ENCODE data around the gene BAX. TPM values are rescaled to one million over a fixed set of nuclear protein-coding genes. Genes with fewer than 3 reads are reported as not detected.

Gene BAX
- total and polyA plus RNA-seq, 9 of the 15 experiments (the other 6 are each of a cell fraction or from before 2014, with no cell fraction given), result 3.2 to 95.4 (median 44.5) TPM

DNA sequence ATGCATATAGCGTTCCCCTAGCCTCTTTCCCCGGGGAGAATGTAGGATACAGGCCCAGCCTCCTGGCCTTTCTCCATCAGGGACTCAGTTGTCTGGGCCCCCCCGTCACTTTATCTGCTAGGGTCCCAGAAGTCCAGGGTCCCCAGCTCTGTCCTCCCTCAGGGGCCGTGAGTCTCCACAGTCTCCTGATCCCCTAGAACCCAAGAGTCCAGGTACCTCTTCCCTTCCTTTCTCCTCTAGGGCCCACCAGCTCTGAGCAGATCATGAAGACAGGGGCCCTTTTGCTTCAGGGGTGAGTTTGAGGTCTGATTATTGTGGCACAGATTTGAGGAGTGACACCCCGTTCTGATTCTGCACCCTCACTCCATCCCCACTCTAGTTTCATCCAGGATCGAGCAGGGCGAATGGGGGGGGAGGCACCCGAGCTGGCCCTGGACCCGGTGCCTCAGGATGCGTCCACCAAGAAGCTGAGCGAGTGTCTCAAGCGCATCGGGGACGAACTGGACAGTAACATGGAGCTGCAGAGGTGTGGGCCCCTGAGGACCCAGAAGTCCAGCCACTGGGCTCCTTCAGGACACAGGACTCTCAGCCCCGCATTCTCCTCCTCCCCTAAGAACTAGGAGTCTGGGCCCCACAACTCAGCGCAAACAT is 758 bp downstream of the BAX start (continued):
- TF ChIP-seq TOE1 (IDR thresholded peaks at IDR 0.05; ENCODE audit: borderline replicate concordance), result no peak
- TF ChIP-seq TOE1 (CRISPR knock-in tag; IDR thresholded peaks at IDR 0.05; ENCODE audit: borderline replicate concordance, low read depth), result no peak
- no peak for TF ChIP-seq ZNF699 (CRISPR knock-in tag; IDR thresholded peaks at IDR 0.05; ENCODE audit: insufficient replicate concordance)
- no peak for TF ChIP-seq BRD9 (IDR thresholded peaks at IDR 0.05; ENCODE audit: low read depth, partially characterized antibody)
- no peak for TF ChIP-seq ILF3 (IDR thresholded peaks at IDR 0.05; ENCODE audit: borderline replicate concordance)
- TF ChIP-seq TCF7 (IDR thresholded peaks at IDR 0.05; ENCODE audit: borderline replicate concordance), result no peak
- no peak for TF ChIP-seq SIX5 (IDR thresholded peaks at IDR 0.05; ENCODE audit: borderline replicate concordance in 1 of 2, insufficient read depth in 1 of 2, low read depth in 1 of 2, low read length in 2 of 2)
- TF ChIP-seq TAL1 (IDR thresholded peaks at IDR 0.05), result no peak
- TF ChIP-seq IFI16 (CRISPR knock-in tag; IDR thresholded peaks at IDR 0.05), result no peak
- no peak for TF ChIP-seq HMGN3 (IDR thresholded peaks at IDR 0.05; ENCODE audit: borderline replicate concordance, extremely low read depth, insufficient read length, low read depth, low read length)
- TF ChIP-seq SP1 (CRISPR knock-in tag; IDR thresholded peaks at IDR 0.05), result 0 out of 2 replicates have a peak, but pooled peaks have one; percentile 42
- TF ChIP-seq ZMIZ1 (IDR thresholded peaks at IDR 0.05; ENCODE audit: low read depth in 2 of 2, low read length in 2 of 2), result no peak
- TF ChIP-seq KAT7 (CRISPR knock-in tag; IDR thresholded peaks at IDR 0.05; ENCODE audit: borderline replicate concordance), result peak; percentile 79
- no peak for TF ChIP-seq THRAP3 (IDR thresholded peaks at IDR 0.05; ENCODE audit: borderline replicate concordance)
- TF ChIP-seq MTA1 (IDR thresholded peaks at IDR 0.05; ENCODE audit: borderline replicate concordance), result no peak
